Measurements from ENCODE around the gene NUDT8.

DNA sequence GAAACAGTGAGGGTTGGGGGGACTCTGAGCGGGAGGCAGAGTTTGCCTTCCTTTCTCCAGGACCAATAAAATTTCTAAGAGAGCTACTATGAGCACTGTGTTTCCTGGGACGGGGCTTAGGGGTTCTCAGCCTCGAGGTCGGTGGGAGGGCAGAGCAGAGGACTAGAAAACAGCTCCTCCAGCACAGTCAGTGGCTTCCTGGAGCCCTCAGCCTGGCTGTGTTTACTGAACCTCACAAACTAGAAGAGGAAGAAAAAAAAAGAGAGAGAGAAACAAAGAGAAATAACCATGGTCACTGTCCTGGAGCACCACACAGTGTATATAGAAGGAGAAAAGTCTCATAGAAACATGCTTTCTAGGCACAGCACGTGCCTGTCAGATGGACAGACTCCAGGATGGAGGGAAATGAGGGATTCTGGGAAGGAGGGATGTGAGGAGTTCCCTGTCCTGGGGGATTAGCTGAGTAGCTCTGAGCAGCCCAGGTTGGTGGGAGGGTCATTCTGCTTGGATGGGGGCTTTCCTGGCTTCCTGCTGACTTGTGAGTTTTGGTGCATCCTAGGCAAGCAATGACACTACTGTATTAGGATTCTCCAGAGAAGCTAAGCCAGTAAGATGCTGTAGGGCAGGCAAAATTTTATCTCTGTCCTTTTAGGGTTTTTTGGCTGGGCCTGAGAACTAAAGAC lies 43.0 kb downstream of the NUDT8 start:
- TF ChIP-seq EZH2phosphoT487 (IDR thresholded peaks at IDR 0.05; ENCODE audit: borderline replicate concordance) (no peak), CTCF (conservative IDR thresholded peaks at IDR 0.05; ENCODE audit: low read length) (no peak)
